Rectal smooth muscle tissue (tissue), 1 donor: ENCODE results near the gene WAPL.

Source experiments
- H3K27ac ChIP-seq: one replicate; pipeline ENCODE4 v1.7.0; 2013; ENCODE audit warnings: low read depth, low read length, inconsistent platforms
- H3K27me3 ChIP-seq: one replicate; pipeline ENCODE4 v1.7.0; 2013; ENCODE audit warnings: low read length; ENCODE audit not compliant: control insufficient read depth, insufficient read depth
- H3K36me3 ChIP-seq: one replicate; pipeline ENCODE4 v1.7.0; 2013; ENCODE audit warnings: low read length; ENCODE audit not compliant: control insufficient read depth, insufficient read depth
- H3K4me1 ChIP-seq: one replicate; pipeline ENCODE4 v1.7.0; 2013; ENCODE audit warnings: low read length; ENCODE audit not compliant: control insufficient read depth, insufficient read depth
- H3K4me3 ChIP-seq: one replicate; pipeline ENCODE4 v1.7.0; 2013; ENCODE audit warnings: low read length
- H3K9ac ChIP-seq: one replicate; pipeline ENCODE4 v1.7.0; 2013; ENCODE audit warnings: low read length

Gene WAPL

GRCh38 chr10:86489960-86490612 lies 31.5 kb downstream of the WAPL start:
- no peak overlapping the region for H3K9ac ChIP-seq
- H3K27me3 ChIP-seq = no peaks in the 10 kb centered on the region
- H3K27ac ChIP-seq = no peak overlapping the region
- H3K36me3 ChIP-seq = peaks cover 10% of the 10 kb centered on the region
- no peak overlapping the region for H3K4me3 ChIP-seq
- no peaks in the 10 kb centered on the region for H3K4me1 ChIP-seq

DNA sequence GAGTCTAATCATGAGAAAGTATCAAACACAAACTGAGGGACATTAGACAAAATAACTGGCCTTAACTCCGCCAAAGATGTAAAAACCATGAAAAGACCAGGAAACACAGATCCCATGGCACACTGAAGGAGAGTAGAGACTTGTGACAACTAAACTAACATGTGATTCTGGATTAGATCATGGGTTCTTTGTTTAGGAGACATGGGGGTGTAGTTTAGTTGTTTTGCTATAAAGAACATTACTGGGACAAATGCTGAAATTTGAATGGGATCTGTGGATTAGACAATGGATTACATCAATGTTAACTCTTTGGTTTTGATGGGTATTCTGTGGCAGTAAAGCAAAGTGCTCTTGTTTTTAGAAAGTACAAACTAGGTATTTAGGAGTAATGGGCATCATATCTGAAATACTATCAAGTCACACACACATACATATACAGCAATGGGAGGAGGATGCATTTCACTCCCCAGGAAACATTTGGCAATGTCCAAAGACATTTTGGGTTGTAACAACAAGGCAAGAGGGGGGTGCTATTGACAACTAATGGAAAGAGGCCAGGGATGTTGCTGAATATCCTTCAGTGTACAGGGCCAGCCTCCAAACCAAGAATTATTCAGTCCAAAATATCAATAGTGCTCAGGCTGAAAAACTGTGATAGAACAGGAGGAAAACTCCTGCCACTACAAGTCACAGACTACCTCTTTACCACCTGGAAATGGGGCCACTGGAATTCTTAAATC lies 32.4 kb downstream of the WAPL start:
- H3K4me3 ChIP-seq = no peak overlapping the region
- no peaks in the 10 kb centered on the region for H3K4me1 ChIP-seq
- no peaks in the 10 kb centered on the region for H3K27me3 ChIP-seq
- peaks cover 12% of the 10 kb centered on the region for H3K36me3 ChIP-seq
- H3K27ac ChIP-seq = no peak overlapping the region
- no peak overlapping the region for H3K9ac ChIP-seq

GRCh38 chr10:86486856-86487255 lies 34.7 kb downstream of the WAPL start:
- no peaks in the 10 kb centered on the region for H3K27me3 ChIP-seq
- no peaks in the 10 kb centered on the region for H3K4me1 ChIP-seq
- no peak overlapping the region for H3K4me3 ChIP-seq
- no peak overlapping the region for H3K27ac ChIP-seq
- H3K9ac ChIP-seq = no peak overlapping the region
- H3K36me3 ChIP-seq = peaks cover 23% of the 10 kb centered on the region

GRCh38 chr10:86483664-86484063 lies 37.9 kb downstream of the WAPL start:
- Histone ChIP-seq H3K4me1 (no peaks in the 10 kb centered on the region), H3K9ac (no peak overlapping the region), H3K4me3 (no peak overlapping the region), H3K27ac (no peak overlapping the region), H3K36me3 (peaks cover 23% of the 10 kb centered on the region), H3K27me3 (no peaks in the 10 kb centered on the region)

DNA sequence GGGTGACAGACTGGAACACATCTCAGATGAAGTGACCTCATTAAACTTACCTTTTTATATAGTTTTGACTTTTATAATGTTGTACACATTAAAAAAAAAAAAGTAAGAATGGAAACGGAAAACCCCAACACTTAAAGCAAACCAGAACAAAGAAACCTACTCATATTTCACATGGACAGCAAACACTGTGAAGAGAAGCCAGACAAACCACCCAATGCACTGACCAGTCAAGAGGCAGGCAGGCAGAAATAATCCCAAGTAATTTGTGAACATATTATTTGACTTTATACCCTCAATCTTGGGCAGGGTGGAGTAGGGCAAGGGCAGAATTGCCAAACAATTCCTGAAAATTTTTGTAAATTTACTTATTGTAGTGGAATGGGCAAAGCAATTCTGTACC lies 39.8 kb downstream of the WAPL start:
- peaks cover 17% of the 10 kb centered on the region for H3K36me3 ChIP-seq
- H3K27ac ChIP-seq = no peak overlapping the region
- H3K4me3 ChIP-seq = no peak overlapping the region

DNA sequence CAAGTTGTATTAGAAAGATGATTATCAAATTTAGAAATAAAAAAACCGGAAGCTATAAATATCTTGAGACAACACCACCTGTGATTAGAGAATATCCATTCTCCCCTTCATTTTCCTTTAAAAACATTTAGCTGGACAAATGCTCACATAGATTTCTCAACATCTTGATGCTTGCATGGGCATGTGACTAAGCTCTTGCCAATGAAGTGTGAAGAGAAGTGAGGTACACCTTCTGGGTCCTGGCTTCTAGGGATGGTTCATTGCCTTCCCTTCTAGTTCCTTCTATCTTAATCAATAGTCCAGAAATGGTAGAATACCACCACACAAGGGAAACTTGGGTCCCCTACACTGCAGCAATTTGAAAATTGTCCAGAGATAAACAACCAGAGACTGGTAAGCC lies 41.0 kb downstream of the WAPL start:
- Histone ChIP-seq H3K36me3 (peaks cover 15% of the 10 kb centered on the region), H3K27ac (no peak overlapping the region), H3K9ac (no peak overlapping the region), H3K27me3 (no peaks in the 10 kb centered on the region), H3K4me3 (no peak overlapping the region), H3K4me1 (no peaks in the 10 kb centered on the region)

More for the DNA sequence above, 39.8 kb downstream of the WAPL start:
- H3K27me3 ChIP-seq = no peaks in the 10 kb centered on the region
- H3K9ac ChIP-seq = no peak overlapping the region
- no peaks in the 10 kb centered on the region for H3K4me1 ChIP-seq

GRCh38 chr10:86472061-86472460 lies 49.5 kb downstream of the WAPL start:
- Histone ChIP-seq H3K36me3 (no peaks in the 10 kb centered on the region), H3K27ac (no peak overlapping the region), H3K27me3 (no peaks in the 10 kb centered on the region), H3K9ac (no peak overlapping the region), H3K4me3 (no peak overlapping the region), H3K4me1 (no peaks in the 10 kb centered on the region)

- Histone ChIP-seq H3K27me3 (no peaks in the 10 kb centered on the region), H3K4me3 (no peak overlapping the region), H3K27ac (no peak overlapping the region), H3K36me3 (peaks cover 8% of the 10 kb centered on the region), H3K4me1 (no peaks in the 10 kb centered on the region), H3K9ac (no peak overlapping the region)
Measured at GRCh38 chr10:86461963-86462804, 59.4 kb downstream of the WAPL start.

GRCh38 chr10:86451604-86451960 lies 70.0 kb downstream of the WAPL start:
- Histone ChIP-seq H3K27me3 (no peaks in the 10 kb centered on the region), H3K4me3 (no peak overlapping the region), H3K36me3 (peaks cover 10% of the 10 kb centered on the region), H3K9ac (no peak overlapping the region), H3K27ac (no peak overlapping the region), H3K4me1 (no peaks in the 10 kb centered on the region)

- Histone ChIP-seq H3K4me3 (no peak overlapping the region), H3K36me3 (peaks cover 10% of the 10 kb centered on the region), H3K4me1 (no peaks in the 10 kb centered on the region), H3K9ac (no peak overlapping the region), H3K27ac (no peak overlapping the region), H3K27me3 (no peaks in the 10 kb centered on the region)
Measured at GRCh38 chr10:86450806-86451603, 70.6 kb downstream of the WAPL start.

DNA sequence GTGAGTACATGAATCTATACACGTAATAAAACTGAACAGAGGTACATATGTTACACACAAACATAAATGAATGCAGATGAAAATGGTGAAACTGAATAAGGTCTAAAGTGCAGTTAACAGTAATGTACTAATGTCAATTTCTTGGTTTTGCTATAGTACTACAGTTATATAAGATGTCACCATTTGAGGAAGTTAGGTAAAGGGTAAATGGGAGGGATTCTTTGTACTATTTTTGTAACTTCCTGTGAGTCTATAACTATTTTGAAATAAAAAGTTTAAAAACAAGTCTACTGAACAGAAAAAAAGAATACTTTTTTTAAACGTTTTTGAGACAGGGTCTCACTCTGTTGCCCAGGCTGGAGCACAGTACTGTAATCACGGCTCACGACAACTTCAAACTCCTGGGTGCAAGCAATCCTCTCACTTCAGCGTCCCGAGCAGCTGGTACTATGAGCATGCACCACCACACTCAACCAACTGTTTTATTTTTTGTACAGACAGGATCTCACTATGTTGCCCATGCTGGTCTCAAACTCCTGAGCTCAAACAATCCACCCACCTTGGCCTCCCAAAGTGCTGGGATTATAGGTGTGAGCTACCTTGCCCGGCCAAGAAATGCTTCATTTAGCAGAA lies 71.5 kb downstream of the WAPL start:
- no peaks in the 10 kb centered on the region for H3K27me3 ChIP-seq
- H3K36me3 ChIP-seq = peaks cover 10% of the 10 kb centered on the region
- H3K4me1 ChIP-seq = no peaks in the 10 kb centered on the region
- H3K4me3 ChIP-seq = no peak overlapping the region
- H3K27ac ChIP-seq = no peak overlapping the region
- H3K9ac ChIP-seq = no peak overlapping the region
